ENCODE data around the gene PRUNE2. TPM values are rescaled to one million over a fixed set of nuclear protein-coding genes. Genes with fewer than 3 reads are reported as not detected.

PRUNE2 gene
- total and polyA plus RNA-seq, 2 of the 8 experiments (the other 6 are each of a cell fraction or from before 2014, with no cell fraction given), result 5.5 to 13.3 TPM

DNA sequence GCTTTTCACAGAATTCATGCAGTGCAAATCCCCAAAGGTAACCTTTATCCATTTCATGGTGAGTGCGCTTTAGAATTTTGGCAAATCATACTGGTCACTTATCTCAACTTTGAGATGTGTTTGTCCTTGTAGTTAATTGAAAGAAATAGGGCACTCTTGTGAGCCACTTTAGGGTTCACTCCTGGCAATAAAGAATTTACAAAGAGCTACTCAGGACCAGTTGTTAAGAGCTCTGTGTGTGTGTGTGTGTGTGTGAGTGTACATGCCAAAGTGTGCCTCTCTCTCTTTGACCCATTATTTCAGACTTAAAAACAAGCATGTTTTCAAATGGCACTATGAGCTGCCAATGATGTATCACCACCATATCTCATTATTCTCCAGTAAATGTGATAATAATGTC is 120.4 kb downstream of the PRUNE2 start (continued):
- TF ChIP-seq, protein P1, sequence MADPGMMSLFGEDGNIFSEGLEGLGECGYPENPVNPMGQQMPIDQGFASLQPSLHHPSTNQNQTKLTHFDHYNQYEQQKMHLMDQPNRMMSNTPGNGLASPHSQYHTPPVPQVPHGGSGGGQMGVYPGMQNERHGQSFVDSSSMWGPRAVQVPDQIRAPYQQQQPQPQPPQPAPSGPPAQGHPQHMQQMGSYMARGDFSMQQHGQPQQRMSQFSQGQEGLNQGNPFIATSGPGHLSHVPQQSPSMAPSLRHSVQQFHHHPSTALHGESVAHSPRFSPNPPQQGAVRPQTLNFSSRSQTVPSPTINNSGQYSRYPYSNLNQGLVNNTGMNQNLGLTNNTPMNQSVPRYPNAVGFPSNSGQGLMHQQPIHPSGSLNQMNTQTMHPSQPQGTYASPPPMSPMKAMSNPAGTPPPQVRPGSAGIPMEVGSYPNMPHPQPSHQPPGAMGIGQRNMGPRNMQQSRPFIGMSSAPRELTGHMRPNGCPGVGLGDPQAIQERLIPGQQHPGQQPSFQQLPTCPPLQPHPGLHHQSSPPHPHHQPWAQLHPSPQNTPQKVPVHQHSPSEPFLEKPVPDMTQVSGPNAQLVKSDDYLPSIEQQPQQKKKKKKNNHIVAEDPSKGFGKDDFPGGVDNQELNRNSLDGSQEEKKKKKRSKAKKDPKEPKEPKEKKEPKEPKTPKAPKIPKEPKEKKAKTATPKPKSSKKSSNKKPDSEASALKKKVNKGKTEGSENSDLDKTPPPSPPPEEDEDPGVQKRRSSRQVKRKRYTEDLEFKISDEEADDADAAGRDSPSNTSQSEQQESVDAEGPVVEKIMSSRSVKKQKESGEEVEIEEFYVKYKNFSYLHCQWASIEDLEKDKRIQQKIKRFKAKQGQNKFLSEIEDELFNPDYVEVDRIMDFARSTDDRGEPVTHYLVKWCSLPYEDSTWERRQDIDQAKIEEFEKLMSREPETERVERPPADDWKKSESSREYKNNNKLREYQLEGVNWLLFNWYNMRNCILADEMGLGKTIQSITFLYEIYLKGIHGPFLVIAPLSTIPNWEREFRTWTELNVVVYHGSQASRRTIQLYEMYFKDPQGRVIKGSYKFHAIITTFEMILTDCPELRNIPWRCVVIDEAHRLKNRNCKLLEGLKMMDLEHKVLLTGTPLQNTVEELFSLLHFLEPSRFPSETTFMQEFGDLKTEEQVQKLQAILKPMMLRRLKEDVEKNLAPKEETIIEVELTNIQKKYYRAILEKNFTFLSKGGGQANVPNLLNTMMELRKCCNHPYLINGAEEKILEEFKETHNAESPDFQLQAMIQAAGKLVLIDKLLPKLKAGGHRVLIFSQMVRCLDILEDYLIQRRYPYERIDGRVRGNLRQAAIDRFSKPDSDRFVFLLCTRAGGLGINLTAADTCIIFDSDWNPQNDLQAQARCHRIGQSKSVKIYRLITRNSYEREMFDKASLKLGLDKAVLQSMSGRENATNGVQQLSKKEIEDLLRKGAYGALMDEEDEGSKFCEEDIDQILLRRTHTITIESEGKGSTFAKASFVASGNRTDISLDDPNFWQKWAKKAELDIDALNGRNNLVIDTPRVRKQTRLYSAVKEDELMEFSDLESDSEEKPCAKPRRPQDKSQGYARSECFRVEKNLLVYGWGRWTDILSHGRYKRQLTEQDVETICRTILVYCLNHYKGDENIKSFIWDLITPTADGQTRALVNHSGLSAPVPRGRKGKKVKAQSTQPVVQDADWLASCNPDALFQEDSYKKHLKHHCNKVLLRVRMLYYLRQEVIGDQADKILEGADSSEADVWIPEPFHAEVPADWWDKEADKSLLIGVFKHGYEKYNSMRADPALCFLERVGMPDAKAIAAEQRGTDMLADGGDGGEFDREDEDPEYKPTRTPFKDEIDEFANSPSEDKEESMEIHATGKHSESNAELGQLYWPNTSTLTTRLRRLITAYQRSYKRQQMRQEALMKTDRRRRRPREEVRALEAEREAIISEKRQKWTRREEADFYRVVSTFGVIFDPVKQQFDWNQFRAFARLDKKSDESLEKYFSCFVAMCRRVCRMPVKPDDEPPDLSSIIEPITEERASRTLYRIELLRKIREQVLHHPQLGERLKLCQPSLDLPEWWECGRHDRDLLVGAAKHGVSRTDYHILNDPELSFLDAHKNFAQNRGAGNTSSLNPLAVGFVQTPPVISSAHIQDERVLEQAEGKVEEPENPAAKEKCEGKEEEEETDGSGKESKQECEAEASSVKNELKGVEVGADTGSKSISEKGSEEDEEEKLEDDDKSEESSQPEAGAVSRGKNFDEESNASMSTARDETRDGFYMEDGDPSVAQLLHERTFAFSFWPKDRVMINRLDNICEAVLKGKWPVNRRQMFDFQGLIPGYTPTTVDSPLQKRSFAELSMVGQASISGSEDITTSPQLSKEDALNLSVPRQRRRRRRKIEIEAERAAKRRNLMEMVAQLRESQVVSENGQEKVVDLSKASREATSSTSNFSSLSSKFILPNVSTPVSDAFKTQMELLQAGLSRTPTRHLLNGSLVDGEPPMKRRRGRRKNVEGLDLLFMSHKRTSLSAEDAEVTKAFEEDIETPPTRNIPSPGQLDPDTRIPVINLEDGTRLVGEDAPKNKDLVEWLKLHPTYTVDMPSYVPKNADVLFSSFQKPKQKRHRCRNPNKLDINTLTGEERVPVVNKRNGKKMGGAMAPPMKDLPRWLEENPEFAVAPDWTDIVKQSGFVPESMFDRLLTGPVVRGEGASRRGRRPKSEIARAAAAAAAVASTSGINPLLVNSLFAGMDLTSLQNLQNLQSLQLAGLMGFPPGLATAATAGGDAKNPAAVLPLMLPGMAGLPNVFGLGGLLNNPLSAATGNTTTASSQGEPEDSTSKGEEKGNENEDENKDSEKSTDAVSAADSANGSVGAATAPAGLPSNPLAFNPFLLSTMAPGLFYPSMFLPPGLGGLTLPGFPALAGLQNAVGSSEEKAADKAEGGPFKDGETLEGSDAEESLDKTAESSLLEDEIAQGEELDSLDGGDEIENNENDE (IDR thresholded peaks at IDR 0.05; ENCODE audit: insufficient replicate concordance, low read length), result no peak
- no peak for TF ChIP-seq YY1 (IDR thresholded peaks at IDR 0.05; ENCODE audit: low read depth, low read length)

All from H1 (cell line).